ENCODE measurements around the gene KCNIP4. TPM values are rescaled to one million over a fixed set of nuclear protein-coding genes. Genes with fewer than 3 reads are reported as not detected.

The KCNIP4 gene
- polyA plus RNA-seq, 3 donors, result 0.09 to 0.25 TPM; not detected in 1

- H3K36me3 Mint-ChIP-seq, result no peaks in the 10 kb centered on the region
- Histone ChIP-seq H3K27me3 (ENCODE audit: control insufficient read depth in 2 of 2, insufficient read depth in 2 of 2, low read length in 2 of 2) (no peaks in the 10 kb centered on the region), H3K36me3 (replicated peaks in 1 of 2; ENCODE audit: control insufficient read depth in 1 of 2, insufficient read depth in 2 of 2, low read length in 2 of 2) (no peaks in the 10 kb centered on the region), H3K4me2 (replicated peaks; ENCODE audit: extremely low read depth, low read length, poor library complexity, severe bottlenecking) (no peak overlapping the region), H3K9ac (ENCODE audit: insufficient read depth, low read length, poor library complexity, severe bottlenecking) (no peak overlapping the region), H3K9me3 (replicated peaks in 1 of 2; ENCODE audit: control insufficient read depth in 1 of 2, insufficient read depth in 1 of 2, low read length in 2 of 2) (no peaks in the 10 kb centered on the region), H4K20me1 (ENCODE audit: insufficient read depth, low read length) (no peaks in the 10 kb centered on the region), H3K4me1 (ENCODE audit: control insufficient read depth in 1 of 2, insufficient read depth in 2 of 2, low read length in 2 of 2) (no peaks in the 10 kb centered on the region), H3K27ac (ENCODE audit: low read depth in 1 of 2, low read length in 2 of 2) (no peak overlapping the region), H2AFZ (ENCODE audit: insufficient read depth, low read depth, low read length, poor library complexity, severe bottlenecking) (no peak overlapping the region), H3K4me3 (replicated peaks in 1 of 3; ENCODE audit: low read depth in 2 of 3, low read length in 3 of 3) (no peak overlapping the region), H3K79me2 (ENCODE audit: insufficient read depth, low read length) (no peaks in the 10 kb centered on the region)
- TF ChIP-seq, protein P1, sequence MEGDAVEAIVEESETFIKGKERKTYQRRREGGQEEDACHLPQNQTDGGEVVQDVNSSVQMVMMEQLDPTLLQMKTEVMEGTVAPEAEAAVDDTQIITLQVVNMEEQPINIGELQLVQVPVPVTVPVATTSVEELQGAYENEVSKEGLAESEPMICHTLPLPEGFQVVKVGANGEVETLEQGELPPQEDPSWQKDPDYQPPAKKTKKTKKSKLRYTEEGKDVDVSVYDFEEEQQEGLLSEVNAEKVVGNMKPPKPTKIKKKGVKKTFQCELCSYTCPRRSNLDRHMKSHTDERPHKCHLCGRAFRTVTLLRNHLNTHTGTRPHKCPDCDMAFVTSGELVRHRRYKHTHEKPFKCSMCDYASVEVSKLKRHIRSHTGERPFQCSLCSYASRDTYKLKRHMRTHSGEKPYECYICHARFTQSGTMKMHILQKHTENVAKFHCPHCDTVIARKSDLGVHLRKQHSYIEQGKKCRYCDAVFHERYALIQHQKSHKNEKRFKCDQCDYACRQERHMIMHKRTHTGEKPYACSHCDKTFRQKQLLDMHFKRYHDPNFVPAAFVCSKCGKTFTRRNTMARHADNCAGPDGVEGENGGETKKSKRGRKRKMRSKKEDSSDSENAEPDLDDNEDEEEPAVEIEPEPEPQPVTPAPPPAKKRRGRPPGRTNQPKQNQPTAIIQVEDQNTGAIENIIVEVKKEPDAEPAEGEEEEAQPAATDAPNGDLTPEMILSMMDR (IDR thresholded peaks at IDR 0.05), result no peak
- intact Hi-C loops (cut with micrococcal nuclease), result no loop called here
- no peak for DNase-seq
- WGBS (ENCODE audit: insufficient coverage), result 100% methylated on average over 1 of the region's 4 CpGs
- no peak overlapping the region for H3K4me3 Mint-ChIP-seq
- no peak overlapping the region for H3K27ac Mint-ChIP-seq
- peaks cover 0 to 3% (median 0%) of the 10 kb centered on the region in 7 donors for H3K9me3 Mint-ChIP-seq
- no peaks in the 10 kb centered on the region for H3K27me3 Mint-ChIP-seq (ENCODE audit: low read depth in 3 of 3)
- no peaks in the 10 kb centered on the region for H3K4me1 Mint-ChIP-seq
These were observed 538.2 kb downstream of the KCNIP4 start for GRCh38 chr4:21410372-21410771.

- no peak overlapping the region for H3K4me3 Mint-ChIP-seq
- Histone ChIP-seq H3K36me3 (replicated peaks in 1 of 2; ENCODE audit: control insufficient read depth in 1 of 2, insufficient read depth in 2 of 2, low read length in 2 of 2) (no peaks in the 10 kb centered on the region), H3K9me3 (replicated peaks in 1 of 2; ENCODE audit: control insufficient read depth in 1 of 2, insufficient read depth in 1 of 2, low read length in 2 of 2) (no peaks in the 10 kb centered on the region), H3K4me1 (ENCODE audit: control insufficient read depth in 1 of 2, insufficient read depth in 2 of 2, low read length in 2 of 2) (no peaks in the 10 kb centered on the region), H3K9ac (ENCODE audit: insufficient read depth, low read length, poor library complexity, severe bottlenecking) (no peak overlapping the region), H4K20me1 (ENCODE audit: insufficient read depth, low read length) (no peaks in the 10 kb centered on the region), H3K79me2 (ENCODE audit: insufficient read depth, low read length) (no peaks in the 10 kb centered on the region), H3K4me3 (replicated peaks in 1 of 3; ENCODE audit: low read depth in 2 of 3, low read length in 3 of 3) (no peak overlapping the region), H2AFZ (ENCODE audit: insufficient read depth, low read depth, low read length, poor library complexity, severe bottlenecking) (no peak overlapping the region), H3K27ac (ENCODE audit: low read depth in 1 of 2, low read length in 2 of 2) (no peak overlapping the region), H3K27me3 (ENCODE audit: control insufficient read depth in 2 of 2, insufficient read depth in 2 of 2, low read length in 2 of 2) (no peaks in the 10 kb centered on the region), H3K4me2 (replicated peaks; ENCODE audit: extremely low read depth, low read length, poor library complexity, severe bottlenecking) (no peak overlapping the region)
- TF ChIP-seq, protein P1 (IDR thresholded peaks at IDR 0.05), result no peak
- H3K4me1 Mint-ChIP-seq, result no peaks in the 10 kb centered on the region
- H3K27ac Mint-ChIP-seq, result no peak overlapping the region
- no peaks in the 10 kb centered on the region for H3K36me3 Mint-ChIP-seq
- peaks cover 0 to 8% (median 0%) of the 10 kb centered on the region in 7 donors for H3K9me3 Mint-ChIP-seq
- no peaks in the 10 kb centered on the region for H3K27me3 Mint-ChIP-seq (ENCODE audit: low read depth in 3 of 3)
- 24% methylated on average over 2 of the region's 4 CpGs for WGBS (ENCODE audit: insufficient coverage)
- intact Hi-C loops (cut with micrococcal nuclease), result no loop called here
- DNase-seq, result no peak
These were observed 560.9 kb downstream of the KCNIP4 start for GRCh38 chr4:21387683-21388082.

All from CD14-positive monocyte (primary cell).